Measurements from ENCODE around the gene RECQL5.

Gene RECQL5

DNA sequence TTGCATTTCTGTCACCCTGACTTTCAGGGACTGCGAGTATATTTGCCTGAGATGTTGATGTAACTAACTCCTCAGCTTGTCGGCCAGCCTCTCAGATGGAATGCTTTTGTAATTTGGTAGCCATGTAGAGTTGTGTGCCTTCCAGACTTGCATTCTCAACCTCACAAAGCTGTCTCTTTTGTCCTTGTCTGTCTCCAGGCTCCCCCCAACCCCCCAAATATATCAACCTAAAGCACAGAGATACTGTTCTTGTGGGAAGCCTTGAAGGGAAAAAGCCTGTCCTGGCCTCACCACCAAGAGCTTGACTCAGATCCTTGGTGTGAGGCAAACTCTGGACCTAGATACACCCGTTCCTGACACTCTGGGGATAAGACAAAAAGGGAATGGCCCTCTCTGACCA is 18.5 kb upstream of the RECQL5 start:
- DNase-seq = no peak

DNA sequence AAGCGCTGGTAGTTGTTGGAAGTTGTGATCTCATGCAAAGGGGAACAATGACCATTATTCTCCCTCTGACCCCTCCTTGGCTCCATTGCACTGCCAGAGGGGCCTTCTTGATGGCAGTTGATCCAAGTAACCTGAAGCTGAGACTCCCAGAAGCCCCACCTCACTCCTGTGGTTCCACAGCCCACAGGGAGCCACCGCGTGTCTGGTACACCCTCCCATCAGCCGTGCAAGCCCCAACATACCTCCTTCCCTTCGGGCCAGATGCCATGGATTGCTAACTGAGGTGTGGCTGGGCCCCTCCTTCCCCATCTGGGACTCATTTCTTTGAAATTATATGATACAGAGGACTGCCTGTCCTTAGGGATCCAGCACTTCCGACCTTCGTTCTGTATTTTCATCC is 18.0 kb upstream of the RECQL5 start:
- DNase-seq = no peak

GRCh38 chr17:75684249-75684648 is 17.3 kb upstream of the RECQL5 start:
- DNase-seq = no peak

DNA sequence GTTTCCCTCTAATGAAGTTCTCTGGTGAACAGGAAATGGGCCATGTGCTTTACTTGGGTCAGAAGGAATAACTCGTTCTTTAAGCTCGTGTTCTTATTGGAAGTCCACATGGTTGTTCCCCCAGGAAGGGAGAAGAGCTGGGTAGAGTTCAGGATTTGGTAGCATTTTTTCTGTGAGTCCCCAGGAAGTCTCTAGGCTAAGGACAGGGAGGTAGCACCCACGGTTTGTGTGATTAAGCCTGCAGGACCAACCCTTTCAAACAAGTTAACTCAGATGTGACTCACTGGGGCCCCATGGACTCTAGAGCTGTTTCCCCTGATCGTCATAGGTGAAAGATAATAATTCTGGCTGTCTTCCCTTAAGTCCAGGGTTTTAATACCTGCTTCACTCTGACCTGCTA is 16.6 kb upstream of the RECQL5 start:
- DNase-seq = no peak

DNA sequence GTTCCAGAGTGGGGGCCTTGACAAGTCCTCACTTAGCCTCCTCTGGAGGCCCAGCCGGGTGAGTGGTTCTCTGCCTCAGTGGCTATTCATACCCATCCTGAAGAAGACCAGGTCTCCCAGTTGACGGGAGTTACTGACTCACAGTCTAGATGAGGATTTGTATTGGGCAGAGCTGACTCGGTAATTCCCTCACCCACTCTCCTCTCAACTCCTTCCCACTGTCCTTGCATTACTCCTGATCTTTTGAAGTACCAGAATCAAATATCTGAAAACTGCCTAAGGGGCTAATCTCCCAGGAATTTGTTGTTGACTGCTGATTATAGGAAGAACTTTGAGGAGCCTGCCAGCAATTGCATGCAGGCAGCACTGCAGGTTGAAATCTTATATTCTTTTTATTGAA is 14.3 kb upstream of the RECQL5 start:
- no peak for DNase-seq

DNA sequence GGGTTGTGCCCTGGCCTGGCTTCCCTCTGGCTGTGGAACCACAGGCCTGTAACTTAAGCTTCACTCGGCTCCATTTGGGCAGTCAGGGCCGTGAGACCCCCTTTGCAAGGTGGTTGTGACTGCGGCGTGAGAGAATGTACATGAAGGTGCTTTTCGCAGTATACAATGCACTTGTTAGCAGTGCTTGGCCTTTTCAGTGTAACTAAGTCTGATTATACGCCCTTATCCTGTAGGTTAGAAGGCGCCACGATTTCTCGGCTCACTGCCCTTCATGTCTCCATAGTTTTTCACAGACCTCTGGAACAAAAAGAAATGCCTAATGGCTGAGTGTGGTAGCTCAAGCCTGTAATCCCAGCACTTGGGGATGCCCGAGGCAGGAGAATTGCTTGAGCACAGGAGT is 13.5 kb upstream of the RECQL5 start:
- DNase-seq = no peak

DNA sequence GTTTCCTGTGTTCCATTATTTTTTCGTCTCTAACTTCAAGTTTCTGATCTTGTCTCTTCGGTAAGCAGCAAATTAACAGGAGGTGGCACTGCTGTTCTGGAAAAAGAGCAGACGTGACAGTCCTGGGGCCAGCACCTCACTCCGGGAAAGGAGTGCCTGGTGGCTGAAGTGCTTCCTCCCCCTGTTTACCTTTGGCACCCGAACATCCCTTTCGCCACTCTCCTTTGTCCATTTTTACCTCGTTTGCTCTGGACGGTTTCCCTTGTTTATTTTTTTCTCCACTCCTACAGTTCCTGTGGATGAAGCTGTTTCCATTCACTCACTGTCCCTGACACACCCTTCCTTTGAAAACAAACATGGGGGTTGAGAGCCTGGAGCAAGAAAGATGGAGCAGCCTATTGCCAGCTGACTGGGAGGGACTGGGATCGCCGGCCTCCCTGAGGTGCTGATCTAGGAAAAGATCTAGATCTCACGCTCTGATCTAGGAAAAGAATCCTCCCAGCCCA is 12.8 kb upstream of the RECQL5 start:
- DNase-seq = no peak

GRCh38 chr17:75676461-75676860 is 9.5 kb upstream of the RECQL5 start:
- no peak for DNase-seq

GRCh38 chr17:75673487-75673886 is 6.5 kb upstream of the RECQL5 start:
- DNase-seq = no peak

DNA sequence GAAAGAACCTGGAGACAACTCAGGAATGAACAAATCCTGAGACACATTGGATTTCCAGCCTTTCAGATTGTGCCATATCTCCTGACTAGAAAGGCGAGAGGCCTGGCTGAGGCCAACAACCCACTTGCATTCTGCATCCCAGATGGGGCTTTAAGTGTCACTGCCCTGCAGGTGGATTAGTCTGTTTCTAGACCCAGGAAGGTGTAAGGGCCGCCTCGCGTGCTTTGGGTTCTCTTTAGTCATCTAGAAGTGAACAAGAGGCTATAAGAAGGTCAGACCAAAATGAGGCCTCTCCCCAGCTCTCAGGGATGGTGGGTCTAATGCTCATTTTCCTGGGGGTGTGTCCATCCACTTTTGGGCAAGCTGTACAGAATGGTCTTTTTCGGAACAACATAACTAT is 5.1 kb upstream of the RECQL5 start:
- no peak for DNase-seq

- no peak for DNase-seq
Observed at GRCh38 chr17:75670868-75671267, 3.9 kb upstream of the RECQL5 start.

DNA sequence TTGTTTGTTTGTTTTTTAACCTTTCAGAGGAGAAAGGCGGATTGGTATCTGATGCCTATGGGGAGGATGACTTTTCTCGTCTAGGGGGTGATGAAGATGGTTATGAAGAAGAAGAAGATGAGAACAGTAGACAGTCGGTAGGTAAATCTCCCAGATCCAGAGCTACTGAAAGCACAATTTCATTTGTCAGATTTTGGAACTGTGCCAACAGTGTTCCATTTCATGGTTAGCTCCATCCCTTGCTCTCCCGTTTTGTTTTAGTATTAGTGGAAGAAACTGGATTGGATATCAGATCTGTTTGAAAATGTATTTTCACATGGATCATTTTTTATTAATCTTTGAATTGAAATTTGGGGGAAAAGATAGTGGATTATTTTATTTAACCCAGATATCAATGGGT is 1.5 kb upstream of the RECQL5 start:
- no peak for DNase-seq

DNA sequence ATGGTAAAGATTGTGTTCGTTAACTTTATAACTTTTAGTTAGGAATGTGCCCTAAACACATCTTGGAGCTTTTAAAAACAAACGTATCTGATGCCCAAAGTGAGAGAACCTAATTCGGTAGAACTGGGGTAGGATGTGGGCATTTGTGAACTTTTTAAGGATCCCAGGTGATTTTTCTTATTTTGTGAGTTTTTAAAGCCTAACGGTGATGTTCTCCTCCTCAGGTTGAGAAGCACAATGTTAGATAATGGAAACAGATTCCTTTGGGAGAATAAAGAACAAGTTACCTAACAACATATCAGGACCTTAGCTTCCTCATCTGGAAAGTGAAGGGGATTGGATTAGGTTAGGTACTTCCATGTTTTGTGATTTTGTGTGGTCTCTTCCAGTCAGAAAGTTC is 871 bp upstream of the RECQL5 start:
- no peak for DNase-seq

GRCh38 chr17:75665981-75666380 is 973 bp downstream of the RECQL5 start:
- no peak for DNase-seq

GRCh38 chr17:75664099-75664549 is 2.8 kb downstream of the RECQL5 start:
- no peak for DNase-seq

- no peak for DNase-seq
Observed at GRCh38 chr17:75662511-75662910, 4.4 kb downstream of the RECQL5 start.

DNA sequence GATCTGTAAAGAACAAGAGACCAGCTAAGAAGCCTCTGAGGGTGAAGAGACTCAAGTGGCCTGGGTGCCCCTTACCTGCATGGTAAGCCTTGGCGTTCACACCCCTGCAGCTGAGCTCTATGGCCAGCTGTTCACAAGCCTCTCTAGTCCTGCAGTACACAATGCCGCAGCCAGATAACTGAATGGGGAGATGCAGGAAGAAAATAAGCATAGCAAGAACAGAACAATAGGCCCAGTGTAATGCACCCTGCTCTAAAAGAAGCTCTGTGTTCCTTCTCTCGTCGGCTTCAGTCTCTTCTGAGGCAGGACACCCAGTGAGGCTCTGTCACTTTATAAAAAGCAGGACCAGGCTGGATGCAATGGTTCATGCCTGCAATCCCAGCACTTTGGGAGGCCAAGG is 5.4 kb downstream of the RECQL5 start:
- no peak for DNase-seq

DNA sequence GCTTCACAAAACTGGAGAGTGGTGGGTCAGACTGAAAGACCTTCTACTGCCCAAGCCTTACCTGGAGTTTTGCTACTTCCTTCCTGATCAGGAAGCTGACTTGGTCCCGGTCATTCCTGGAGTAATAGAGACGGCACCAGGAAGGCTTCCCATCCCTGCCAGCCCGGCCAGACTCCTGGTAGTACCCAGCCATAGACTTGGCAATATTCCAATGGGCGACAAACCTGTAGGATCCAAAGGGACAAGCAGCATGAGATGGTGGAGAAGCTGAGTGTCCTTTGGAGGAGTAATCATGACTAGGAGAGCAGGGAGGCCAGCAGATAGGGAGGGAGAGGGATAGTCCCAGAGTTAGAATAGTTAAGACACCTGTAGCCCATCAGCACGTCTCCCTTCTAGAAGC is 8.7 kb downstream of the RECQL5 start:
- no peak for DNase-seq

GRCh38 chr17:75654176-75654575 is 12.8 kb downstream of the RECQL5 start:
- no peak for DNase-seq

- DNase-seq = peak; percentile 44 to 57
Observed at GRCh38 chr17:75652934-75653549, 13.9 kb downstream of the RECQL5 start.

- DNase-seq = no peak
Observed at GRCh38 chr17:75652341-75652740, 14.6 kb downstream of the RECQL5 start.

- DNase-seq = no peak
Observed at GRCh38 chr17:75650874-75651273, 16.1 kb downstream of the RECQL5 start.

DNA sequence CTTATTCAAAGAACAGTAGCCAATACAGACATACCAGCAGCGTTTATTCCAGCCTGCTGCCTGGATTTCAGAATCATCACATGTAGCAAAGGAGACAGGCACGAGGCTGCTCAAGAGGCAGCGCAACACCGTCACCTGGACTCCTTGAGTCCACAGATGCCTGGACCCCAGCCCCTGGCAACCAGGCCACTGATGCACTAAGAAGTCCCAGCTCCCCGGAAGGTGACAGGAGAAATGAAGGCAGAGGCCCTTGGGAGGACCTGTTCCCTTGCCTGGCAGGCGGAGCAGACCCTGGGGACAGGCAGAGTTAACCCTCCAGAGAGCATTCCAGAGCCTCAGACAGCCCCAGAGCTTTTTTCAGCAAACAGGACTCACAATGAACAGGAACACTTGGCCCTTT is 17.3 kb downstream of the RECQL5 start:
- DNase-seq = no peak

DNA sequence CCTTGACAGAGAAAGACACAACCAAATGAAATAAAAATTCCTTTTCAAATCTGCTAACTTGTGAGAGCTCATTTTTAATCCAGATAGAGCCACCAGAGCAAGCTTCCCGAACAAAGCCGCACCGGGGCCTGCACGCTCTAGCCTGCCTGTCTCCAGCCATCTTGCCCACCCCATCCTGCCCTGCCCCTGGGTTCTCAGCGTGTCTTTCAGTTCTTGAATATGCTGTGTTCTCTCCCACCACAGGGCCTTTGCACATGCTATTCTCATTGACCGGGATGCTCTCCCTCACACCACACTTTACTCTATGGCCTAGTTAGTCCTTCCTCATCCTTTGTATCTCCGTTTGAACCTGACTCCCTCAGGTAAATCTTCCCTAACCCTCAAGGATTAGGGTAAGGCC is 19.0 kb downstream of the RECQL5 start:
- DNase-seq = no peak

DNA sequence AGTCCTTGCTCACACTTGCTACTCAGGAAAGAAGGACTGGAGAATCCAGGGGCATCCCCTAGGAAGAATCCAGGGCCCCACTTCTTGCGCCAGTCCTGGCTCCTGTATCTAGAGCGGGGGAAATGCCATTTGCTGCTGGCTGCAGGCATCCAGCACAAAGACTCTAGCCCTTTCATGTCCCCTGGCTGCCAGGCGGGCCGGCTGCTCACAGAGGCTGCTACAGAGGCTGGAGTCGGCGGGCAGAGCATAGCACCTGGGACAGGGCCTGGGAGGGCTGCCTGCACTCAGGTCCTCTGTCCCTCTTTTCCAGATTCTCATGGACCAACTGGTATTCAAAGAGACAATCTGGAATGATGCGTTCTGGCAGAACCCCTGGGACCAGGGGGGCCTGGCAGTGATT is 19.9 kb downstream of the RECQL5 start:
- no peak for DNase-seq

- DNase-seq = no peak
Observed at GRCh38 chr17:75646638-75646992, 20.3 kb downstream of the RECQL5 start.
